ENCODE results near the gene TNKS1BP1. TPM values are rescaled to one million over a fixed set of nuclear protein-coding genes. Genes with fewer than 3 reads are reported as not detected.

The TNKS1BP1 gene
- total RNA-seq, 1 experiment from 2014 or later, result 120 TPM

DNA sequence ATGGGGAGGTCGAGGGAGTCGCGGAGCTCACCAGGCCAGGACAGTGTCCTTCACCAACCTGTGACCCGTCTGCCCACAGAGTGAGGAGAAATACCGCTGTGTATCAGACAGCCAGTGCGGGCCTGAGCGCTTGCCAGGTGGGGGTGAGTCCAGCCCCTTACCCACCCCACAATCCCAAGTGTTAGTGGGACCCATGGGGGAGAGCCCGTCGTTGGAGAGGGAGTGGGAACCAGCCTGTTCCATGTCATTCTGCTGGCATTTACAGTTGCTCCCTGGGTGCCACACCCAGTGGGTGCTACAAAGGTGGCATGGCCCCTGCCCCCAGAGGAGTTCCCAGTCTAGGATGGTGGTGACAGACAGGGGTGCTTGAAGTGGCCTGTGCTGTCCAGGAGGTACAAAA is 22.6 kb upstream of the TNKS1BP1 start:
- Histone ChIP-seq H3K4me1 (peaks cover 6% of the 10 kb centered on the region; the same call in 1 of the 2 replicates), H3K27me3 (replicated peaks; ENCODE audit: control insufficient read depth, insufficient read depth, low read length) (no peaks in the 10 kb centered on the region), H3K9me3 (no peaks in the 10 kb centered on the region), H3K36me3 (ENCODE audit: control insufficient read depth, insufficient read depth, low read length) (no peaks in the 10 kb centered on the region), H3K4me3 (ENCODE audit: low read depth, low read length) (no peak overlapping the region)
- TF ChIP-seq CTCF (IDR thresholded peaks at IDR 0.05; ENCODE audit: insufficient read depth in 1 of 2, low read depth in 1 of 2, low read length in 1 of 2, severe bottlenecking in 1 of 2, unreplicated experiment in 1 of 2), result no peak
- DNase-seq, result no peak
- intact Hi-C loops (cut with micrococcal nuclease; ENCODE audit: unreplicated experiment), result loop anchor here (5.0 to 10.0 kb wide), 2 partner anchors 55 to 1177 kb away; no protein-coding TSS in a partner anchor
- ChIA-PET CTCF (interaction anchor here (0.6 to 1.2 kb wide), 6 partner anchors 10 to 293 kb away, joined by 3 to 4 read pairs (median 3); no protein-coding TSS in a partner anchor), POLR2A (no interaction called here)
- no peaks in the 10 kb centered on the region for H3K36me3 Mint-ChIP-seq (ENCODE audit: insufficient read depth, unreplicated experiment)
- peaks cover 5% of the 10 kb centered on the region for H3K4me1 Mint-ChIP-seq (ENCODE audit: low read depth, unreplicated experiment)
- no TSS peak for BruUV-seq (replicated peaks)
- no peaks in the 10 kb centered on the region for H3K9me3 Mint-ChIP-seq (ENCODE audit: unreplicated experiment)
- no peak overlapping the region for H3K4me3 Mint-ChIP-seq (ENCODE audit: unreplicated experiment)
- no peak overlapping the region for H3K27ac Mint-ChIP-seq (ENCODE audit: unreplicated experiment)
- H3K27me3 Mint-ChIP-seq (ENCODE audit: insufficient read depth, unreplicated experiment), result no peaks in the 10 kb centered on the region

DNA sequence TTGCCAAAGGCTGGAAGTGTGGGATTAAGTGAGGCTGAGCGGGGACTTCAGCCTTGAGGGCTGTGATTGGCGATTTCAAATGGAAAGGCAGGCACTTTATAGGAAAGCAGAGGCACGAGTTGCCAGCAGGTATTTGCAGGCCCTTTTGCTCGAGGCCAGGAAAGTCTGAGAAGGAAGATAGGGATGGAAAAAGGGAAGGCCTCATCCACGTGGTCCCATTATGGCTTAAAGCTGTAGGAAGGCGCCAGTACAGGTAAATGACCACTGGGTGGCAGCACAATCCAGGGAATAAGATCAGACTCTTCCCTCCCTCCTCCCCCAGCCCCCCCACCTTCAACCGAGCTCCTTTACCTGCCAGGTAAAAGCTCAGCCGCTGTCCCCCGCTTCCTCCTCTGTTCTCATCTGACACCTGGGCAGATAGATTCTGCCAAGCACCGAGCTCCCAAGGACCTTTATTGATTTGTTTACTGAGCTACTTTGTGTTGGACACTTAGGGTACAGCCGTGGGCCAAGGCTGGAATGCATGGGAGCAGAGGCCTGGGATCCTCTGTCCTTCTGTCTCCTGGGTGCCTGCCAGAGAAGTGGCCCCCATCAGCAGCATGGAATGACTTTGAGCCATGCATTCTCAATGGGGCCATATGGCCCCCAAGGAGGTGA is 20.9 kb upstream of the TNKS1BP1 start:
- H3K4me3 ChIP-seq (ENCODE audit: low read depth, low read length), result no peak overlapping the region
- peaks cover 7% of the 10 kb centered on the region for H3K4me1 Mint-ChIP-seq (ENCODE audit: low read depth, unreplicated experiment)
- TF ChIP-seq CTCF (IDR thresholded peaks at IDR 0.05; ENCODE audit: insufficient read depth in 1 of 2, low read depth in 1 of 2, low read length in 1 of 2, severe bottlenecking in 1 of 2, unreplicated experiment in 1 of 2), result peak; percentile 78 to 86
- H3K36me3 ChIP-seq (ENCODE audit: control insufficient read depth, insufficient read depth, low read length), result no peaks in the 10 kb centered on the region
- no peaks in the 10 kb centered on the region for H3K27me3 ChIP-seq (replicated peaks; ENCODE audit: control insufficient read depth, insufficient read depth, low read length)
- H3K9me3 ChIP-seq, result no peaks in the 10 kb centered on the region
- DNase-seq, result peak; percentile 76 to 82
- intact Hi-C loops (cut with micrococcal nuclease; ENCODE audit: unreplicated experiment), result loop anchor here (1.0 to 10.0 kb wide), 8 partner anchors 57 to 1179 kb away; no protein-coding TSS in a partner anchor
- no peaks in the 10 kb centered on the region for H3K9me3 Mint-ChIP-seq (ENCODE audit: unreplicated experiment)
- no peaks in the 10 kb centered on the region for H3K36me3 Mint-ChIP-seq (ENCODE audit: insufficient read depth, unreplicated experiment)
- no peak overlapping the region for H3K27ac Mint-ChIP-seq (ENCODE audit: unreplicated experiment)
- H3K4me1 ChIP-seq, result peaks cover 6% of the 10 kb centered on the region; the same call in 1 of the 2 replicates
- BruUV-seq (replicated peaks), result no TSS peak
- CTCF ChIA-PET, result interaction anchor here (0.6 to 2.5 kb wide), 35 partner anchors 8 to 415 kb away, joined by 3 to 39 read pairs (median 4); partner anchors contain the start of genes RTN4RL2, SSRP1, TIMM10 and UBE2L6
- no peak overlapping the region for H3K4me3 Mint-ChIP-seq (ENCODE audit: unreplicated experiment)
- no peaks in the 10 kb centered on the region for H3K27me3 Mint-ChIP-seq (ENCODE audit: insufficient read depth, unreplicated experiment)
- POLR2A ChIA-PET, result interaction anchor here (0.6 to 0.9 kb wide), 2 partner anchors 34 to 940 kb away, joined by 3 read pairs; no protein-coding TSS in a partner anchor

DNA sequence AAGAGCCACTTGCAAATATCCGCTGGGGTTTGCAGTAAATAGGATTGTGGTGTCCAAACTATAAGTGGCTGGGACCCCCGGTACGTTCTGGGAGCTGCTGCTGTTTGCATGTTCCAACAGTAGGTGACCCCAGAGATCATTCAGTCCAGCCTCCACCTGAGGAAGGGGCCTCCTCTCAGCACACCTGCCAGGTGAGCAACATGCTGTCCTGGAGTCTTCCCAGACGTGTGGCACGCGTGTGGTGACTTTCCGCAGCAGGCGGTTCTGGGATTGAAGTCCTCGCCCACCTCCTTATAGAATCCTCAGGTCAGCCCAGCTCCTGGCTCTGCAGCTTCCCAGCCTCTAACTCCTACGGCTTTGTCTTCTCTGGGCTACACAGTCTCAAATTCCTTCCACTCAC is 20.1 kb upstream of the TNKS1BP1 start:
- Mint-ChIP-seq H3K4me3 (ENCODE audit: unreplicated experiment) (no peak overlapping the region), H3K27me3 (ENCODE audit: insufficient read depth, unreplicated experiment) (no peaks in the 10 kb centered on the region), H3K36me3 (ENCODE audit: insufficient read depth, unreplicated experiment) (no peaks in the 10 kb centered on the region), H3K9me3 (ENCODE audit: unreplicated experiment) (no peaks in the 10 kb centered on the region), H3K27ac (ENCODE audit: unreplicated experiment) (no peak overlapping the region), H3K4me1 (ENCODE audit: low read depth, unreplicated experiment) (peaks cover 12% of the 10 kb centered on the region)
- H3K27me3 ChIP-seq (replicated peaks; ENCODE audit: control insufficient read depth, insufficient read depth, low read length), result no peaks in the 10 kb centered on the region
- peaks cover 6% of the 10 kb centered on the region; the same call in 1 of the 2 replicates for H3K4me1 ChIP-seq
- no TSS peak for BruUV-seq (replicated peaks)
- no peak for DNase-seq
- no peaks in the 10 kb centered on the region for H3K9me3 ChIP-seq
- no peak for TF ChIP-seq CTCF (IDR thresholded peaks at IDR 0.05; ENCODE audit: insufficient read depth in 1 of 2, low read depth in 1 of 2, low read length in 1 of 2, severe bottlenecking in 1 of 2, unreplicated experiment in 1 of 2)
- POLR2A ChIA-PET, result no interaction called here
- CTCF ChIA-PET, result interaction anchor here (0.6 to 2.5 kb wide), 5 partner anchors 17 to 299 kb away, joined by 4 to 25 read pairs (median 6); partner anchors contain the start of gene TIMM10
- intact Hi-C loops (cut with micrococcal nuclease; ENCODE audit: unreplicated experiment), result loop anchor here (1.0 to 10.0 kb wide), 9 partner anchors 57 to 1180 kb away; no protein-coding TSS in a partner anchor
- no peak overlapping the region for H3K4me3 ChIP-seq (ENCODE audit: low read depth, low read length)
- no peaks in the 10 kb centered on the region for H3K36me3 ChIP-seq (ENCODE audit: control insufficient read depth, insufficient read depth, low read length)

Data from Caco-2 (cell line).